GM12864 (cell line): ENCODE data around the gene KMT5B.

ENCODE experiments used
- DNase-seq: peaks from one replicate; pipeline ENCODE4 v3.0.0-alpha.2; 2011; ENCODE audit warnings: low read depth
- H3K4me3 ChIP-seq: 2 replicates; pipeline ENCODE4 v1.5.1; 2011; ENCODE audit warnings: mild to moderate bottlenecking, low read depth, low read length, control low read depth
- TF ChIP-seq, protein P1 (sequence below): IDR thresholded peaks from 2 replicates; pipeline ENCODE4 v1.5.1; 2011; ENCODE audit warnings: low read depth, mild to moderate bottlenecking, moderate library complexity, low read length, control low read depth, inconsistent platforms; ENCODE audit errors: missing control alignments

Gene KMT5B

GRCh38 chr11:68211546-68211945, 1.6 kb downstream of the KMT5B start:
- TF ChIP-seq, protein P1, sequence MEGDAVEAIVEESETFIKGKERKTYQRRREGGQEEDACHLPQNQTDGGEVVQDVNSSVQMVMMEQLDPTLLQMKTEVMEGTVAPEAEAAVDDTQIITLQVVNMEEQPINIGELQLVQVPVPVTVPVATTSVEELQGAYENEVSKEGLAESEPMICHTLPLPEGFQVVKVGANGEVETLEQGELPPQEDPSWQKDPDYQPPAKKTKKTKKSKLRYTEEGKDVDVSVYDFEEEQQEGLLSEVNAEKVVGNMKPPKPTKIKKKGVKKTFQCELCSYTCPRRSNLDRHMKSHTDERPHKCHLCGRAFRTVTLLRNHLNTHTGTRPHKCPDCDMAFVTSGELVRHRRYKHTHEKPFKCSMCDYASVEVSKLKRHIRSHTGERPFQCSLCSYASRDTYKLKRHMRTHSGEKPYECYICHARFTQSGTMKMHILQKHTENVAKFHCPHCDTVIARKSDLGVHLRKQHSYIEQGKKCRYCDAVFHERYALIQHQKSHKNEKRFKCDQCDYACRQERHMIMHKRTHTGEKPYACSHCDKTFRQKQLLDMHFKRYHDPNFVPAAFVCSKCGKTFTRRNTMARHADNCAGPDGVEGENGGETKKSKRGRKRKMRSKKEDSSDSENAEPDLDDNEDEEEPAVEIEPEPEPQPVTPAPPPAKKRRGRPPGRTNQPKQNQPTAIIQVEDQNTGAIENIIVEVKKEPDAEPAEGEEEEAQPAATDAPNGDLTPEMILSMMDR = no peak
- no peak for DNase-seq
- no peak overlapping the region for H3K4me3 ChIP-seq

DNA sequence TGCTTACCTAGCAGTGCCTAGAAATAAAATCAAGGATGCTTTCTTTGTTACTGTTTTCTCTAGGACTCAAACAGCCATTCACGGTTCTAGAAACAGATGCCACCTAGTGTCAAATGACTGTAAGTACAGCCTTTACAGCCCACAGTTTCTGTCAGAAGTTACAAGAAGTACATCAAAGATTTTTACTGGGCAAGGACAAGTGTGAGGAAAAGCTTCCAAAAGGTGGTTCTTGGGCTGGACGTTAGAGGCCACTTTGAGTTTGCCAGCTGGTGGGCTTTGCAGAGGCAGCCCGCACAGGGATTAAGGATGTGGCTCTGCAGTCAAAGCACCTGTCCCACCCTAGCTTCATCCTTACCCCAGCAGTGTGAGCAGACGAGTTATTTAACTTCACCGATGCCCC, 6.9 kb downstream of the KMT5B start:
- no peak overlapping the region for H3K4me3 ChIP-seq
- TF ChIP-seq, protein P1 = peak; percentile 79
- DNase-seq = no peak

DNA sequence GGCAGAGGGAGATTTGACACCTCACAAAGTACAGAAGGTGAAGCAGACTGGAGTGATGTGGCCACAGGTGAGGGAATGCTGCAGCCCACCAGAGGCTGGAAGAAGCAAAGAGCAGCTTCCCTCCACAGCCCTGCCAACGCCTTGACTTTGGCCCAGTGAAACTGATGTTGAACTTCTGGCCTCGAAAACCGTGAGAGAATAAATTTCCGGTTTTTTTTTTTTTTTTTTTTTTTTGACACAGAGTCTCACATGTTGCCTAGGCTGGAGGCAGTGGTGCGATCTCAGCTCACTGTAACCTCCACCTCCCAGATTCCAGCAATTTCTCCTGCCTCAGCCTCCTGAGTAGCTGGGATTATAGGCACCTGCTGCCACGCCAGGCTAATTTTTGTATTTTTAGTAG, 8.7 kb downstream of the KMT5B start:
- no peak for DNase-seq
- TF ChIP-seq, protein P1 = no peak
- no peak overlapping the region for H3K4me3 ChIP-seq

- DNase-seq = no peak
- TF ChIP-seq, protein P1 = no peak
- no peak overlapping the region for H3K4me3 ChIP-seq
Observed at GRCh38 chr11:68202165-68202564, 10.9 kb downstream of the KMT5B start.

GRCh38 chr11:68201492-68201891, 11.6 kb downstream of the KMT5B start:
- no peak overlapping the region for H3K4me3 ChIP-seq
- TF ChIP-seq, protein P1 = no peak

DNA sequence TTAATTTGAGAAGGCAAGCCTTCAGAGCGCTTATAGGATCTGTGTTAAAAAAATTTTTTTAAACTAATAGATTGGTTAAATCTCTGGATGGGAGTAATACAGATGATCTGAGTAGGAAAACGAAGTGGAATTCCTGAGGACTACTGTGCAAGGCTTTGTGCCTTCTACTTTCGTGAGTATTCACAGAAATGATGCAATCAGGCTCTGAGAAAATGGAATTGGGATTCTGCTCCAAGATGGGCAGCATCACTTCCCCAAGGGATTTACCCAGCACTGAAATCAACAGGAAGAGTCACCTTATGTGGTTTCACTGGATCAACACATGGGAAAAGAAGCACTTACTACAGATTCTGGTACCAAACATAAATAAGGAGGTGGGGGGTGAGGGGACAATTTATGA, 12.5 kb downstream of the KMT5B start:
- no peak for DNase-seq
- no peak overlapping the region for H3K4me3 ChIP-seq
- TF ChIP-seq, protein P1 = no peak

More at GRCh38 chr11:68201492-68201891, 11.6 kb downstream of the KMT5B start:
- no peak for DNase-seq

DNA sequence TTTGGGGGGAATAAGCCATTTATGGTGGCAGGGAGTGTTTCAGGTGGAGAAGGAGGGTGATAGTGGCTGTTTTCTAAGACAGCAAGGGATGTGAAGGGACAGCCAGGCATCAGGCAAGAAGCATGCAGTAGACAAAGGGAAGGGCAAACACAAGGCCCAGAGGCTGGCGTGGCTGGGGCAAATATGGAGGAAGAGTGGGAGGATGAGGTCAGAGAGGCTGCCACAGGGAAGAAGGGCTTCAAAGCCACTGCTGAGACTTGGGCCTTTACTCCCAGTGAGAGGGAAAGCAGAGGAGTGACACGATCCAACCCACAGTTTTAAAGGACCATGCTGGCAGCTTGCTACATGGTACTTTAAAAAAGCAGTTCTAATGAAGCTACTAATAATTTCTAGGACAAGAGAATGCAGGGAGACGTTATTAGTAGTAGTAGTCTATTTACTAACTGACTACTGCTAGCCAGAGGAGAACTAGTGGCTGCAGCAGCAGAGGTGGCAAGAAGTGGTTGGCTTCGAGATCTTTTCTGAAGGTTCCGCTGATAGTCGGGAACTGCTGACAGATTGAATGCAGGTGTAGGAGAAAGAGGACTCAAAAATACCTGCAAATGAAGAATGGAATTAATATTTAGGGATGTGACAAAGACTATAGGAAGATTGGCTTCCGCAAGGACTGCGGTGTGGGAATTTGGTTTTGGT, 13.7 kb downstream of the KMT5B start:
- no peak overlapping the region for H3K4me3 ChIP-seq
- TF ChIP-seq, protein P1 = no peak

More for the DNA sequence above, 13.7 kb downstream of the KMT5B start:
- no peak for DNase-seq
